ENCODE data around the gene MZT1.

DNA sequence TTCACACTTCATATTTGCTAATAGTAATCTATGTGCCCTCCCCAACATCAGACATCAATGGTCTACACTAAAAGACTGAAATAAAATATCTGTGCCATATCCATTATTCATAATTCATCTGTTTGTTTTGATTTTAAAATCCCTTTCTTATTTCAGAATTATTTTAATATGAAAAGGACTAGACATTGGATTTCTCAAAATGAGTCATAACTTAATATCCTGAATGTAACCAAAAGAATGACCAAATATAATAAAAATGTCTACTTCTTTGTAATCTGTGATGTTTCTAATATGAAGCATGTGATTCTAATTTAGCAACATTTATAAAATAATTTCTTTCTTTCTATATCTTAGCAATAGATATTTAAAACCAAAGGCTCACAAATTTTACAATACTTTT lies 64.9 kb downstream of the MZT1 start:
- TF ChIP-seq, protein P1, sequence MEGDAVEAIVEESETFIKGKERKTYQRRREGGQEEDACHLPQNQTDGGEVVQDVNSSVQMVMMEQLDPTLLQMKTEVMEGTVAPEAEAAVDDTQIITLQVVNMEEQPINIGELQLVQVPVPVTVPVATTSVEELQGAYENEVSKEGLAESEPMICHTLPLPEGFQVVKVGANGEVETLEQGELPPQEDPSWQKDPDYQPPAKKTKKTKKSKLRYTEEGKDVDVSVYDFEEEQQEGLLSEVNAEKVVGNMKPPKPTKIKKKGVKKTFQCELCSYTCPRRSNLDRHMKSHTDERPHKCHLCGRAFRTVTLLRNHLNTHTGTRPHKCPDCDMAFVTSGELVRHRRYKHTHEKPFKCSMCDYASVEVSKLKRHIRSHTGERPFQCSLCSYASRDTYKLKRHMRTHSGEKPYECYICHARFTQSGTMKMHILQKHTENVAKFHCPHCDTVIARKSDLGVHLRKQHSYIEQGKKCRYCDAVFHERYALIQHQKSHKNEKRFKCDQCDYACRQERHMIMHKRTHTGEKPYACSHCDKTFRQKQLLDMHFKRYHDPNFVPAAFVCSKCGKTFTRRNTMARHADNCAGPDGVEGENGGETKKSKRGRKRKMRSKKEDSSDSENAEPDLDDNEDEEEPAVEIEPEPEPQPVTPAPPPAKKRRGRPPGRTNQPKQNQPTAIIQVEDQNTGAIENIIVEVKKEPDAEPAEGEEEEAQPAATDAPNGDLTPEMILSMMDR (IDR thresholded peaks at IDR 0.05): no peak
- no peak for TF ChIP-seq ZFX (IDR thresholded peaks at IDR 0.05; ENCODE audit: borderline replicate concordance)
